ENCODE results near the gene INSL6. TPM values are rescaled to one million over a fixed set of nuclear protein-coding genes. Genes with fewer than 3 reads are reported as not detected.

INSL6 gene
- total RNA-seq, 1 experiment from 2014 or later = not detected

DNA sequence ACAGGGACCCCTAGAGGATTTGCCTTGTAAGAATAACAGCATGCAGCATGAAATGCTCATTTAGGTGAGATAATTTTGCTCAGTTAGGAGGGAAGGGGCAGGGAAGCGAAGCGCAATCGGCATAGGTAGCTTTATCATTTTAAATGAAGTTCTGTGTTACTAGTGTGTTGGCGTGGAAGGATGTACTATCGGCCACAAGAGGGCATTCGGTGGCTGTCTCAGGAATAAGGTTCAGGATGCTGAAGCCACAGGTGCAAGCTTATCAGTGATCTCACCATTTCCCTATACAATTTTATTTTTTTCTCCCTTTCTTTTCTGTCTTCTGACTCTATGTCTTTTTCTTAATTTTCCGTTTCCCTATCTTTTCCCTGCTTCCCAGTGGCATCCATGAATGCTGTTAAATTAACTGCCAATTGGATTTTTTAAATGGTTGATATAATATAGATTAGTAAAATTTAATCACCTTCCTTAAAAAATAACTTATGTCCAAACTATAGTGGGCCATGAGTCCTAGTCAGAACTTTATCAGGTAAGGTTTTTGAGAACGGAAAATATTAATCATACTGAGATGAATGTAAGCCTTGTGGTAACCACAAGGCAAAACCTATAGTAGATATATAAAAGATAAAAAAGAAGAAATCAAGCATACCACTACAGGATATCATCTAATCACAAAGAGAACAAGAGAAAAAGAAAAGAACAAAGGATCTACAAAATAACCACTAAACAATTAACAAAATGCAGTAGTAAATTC lies 1.2 kb upstream of the INSL6 start:
- ChIA-PET CTCF (interaction anchor here (0.6 to 2.2 kb wide), 41 partner anchors 9 to 465 kb away, joined by 3 to 29 read pairs (median 4); partner anchors contain the start of genes CD274 and PLGRKT), POLR2A (no interaction called here)
- DNase-seq (ENCODE audit: low spot score) (peak; percentile 56), ATAC-seq (peak; percentile 88)
- no peak overlapping the region for H3K27ac Mint-ChIP-seq
- H3K27me3 Mint-ChIP-seq (ENCODE audit: low read depth) = no peaks in the 10 kb centered on the region; the same call in 1 of the 2 replicates
- TF ChIP-seq, protein P1, sequence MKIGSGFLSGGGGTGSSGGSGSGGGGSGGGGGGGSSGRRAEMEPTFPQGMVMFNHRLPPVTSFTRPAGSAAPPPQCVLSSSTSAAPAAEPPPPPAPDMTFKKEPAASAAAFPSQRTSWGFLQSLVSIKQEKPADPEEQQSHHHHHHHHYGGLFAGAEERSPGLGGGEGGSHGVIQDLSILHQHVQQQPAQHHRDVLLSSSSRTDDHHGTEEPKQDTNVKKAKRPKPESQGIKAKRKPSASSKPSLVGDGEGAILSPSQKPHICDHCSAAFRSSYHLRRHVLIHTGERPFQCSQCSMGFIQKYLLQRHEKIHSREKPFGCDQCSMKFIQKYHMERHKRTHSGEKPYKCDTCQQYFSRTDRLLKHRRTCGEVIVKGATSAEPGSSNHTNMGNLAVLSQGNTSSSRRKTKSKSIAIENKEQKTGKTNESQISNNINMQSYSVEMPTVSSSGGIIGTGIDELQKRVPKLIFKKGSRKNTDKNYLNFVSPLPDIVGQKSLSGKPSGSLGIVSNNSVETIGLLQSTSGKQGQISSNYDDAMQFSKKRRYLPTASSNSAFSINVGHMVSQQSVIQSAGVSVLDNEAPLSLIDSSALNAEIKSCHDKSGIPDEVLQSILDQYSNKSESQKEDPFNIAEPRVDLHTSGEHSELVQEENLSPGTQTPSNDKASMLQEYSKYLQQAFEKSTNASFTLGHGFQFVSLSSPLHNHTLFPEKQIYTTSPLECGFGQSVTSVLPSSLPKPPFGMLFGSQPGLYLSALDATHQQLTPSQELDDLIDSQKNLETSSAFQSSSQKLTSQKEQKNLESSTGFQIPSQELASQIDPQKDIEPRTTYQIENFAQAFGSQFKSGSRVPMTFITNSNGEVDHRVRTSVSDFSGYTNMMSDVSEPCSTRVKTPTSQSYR (CRISPR knock-in tag; IDR thresholded peaks at IDR 0.05) = no peak
- TF ChIP-seq, protein P2, sequence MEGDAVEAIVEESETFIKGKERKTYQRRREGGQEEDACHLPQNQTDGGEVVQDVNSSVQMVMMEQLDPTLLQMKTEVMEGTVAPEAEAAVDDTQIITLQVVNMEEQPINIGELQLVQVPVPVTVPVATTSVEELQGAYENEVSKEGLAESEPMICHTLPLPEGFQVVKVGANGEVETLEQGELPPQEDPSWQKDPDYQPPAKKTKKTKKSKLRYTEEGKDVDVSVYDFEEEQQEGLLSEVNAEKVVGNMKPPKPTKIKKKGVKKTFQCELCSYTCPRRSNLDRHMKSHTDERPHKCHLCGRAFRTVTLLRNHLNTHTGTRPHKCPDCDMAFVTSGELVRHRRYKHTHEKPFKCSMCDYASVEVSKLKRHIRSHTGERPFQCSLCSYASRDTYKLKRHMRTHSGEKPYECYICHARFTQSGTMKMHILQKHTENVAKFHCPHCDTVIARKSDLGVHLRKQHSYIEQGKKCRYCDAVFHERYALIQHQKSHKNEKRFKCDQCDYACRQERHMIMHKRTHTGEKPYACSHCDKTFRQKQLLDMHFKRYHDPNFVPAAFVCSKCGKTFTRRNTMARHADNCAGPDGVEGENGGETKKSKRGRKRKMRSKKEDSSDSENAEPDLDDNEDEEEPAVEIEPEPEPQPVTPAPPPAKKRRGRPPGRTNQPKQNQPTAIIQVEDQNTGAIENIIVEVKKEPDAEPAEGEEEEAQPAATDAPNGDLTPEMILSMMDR (IDR thresholded peaks at IDR 0.05) = peak; percentile 63
- H3K4me1 Mint-ChIP-seq = peaks cover 11% of the 10 kb centered on the region
- H3K36me3 Mint-ChIP-seq = no peaks in the 10 kb centered on the region
- H3K4me3 Mint-ChIP-seq = no peak overlapping the region
- H3K9me3 Mint-ChIP-seq = no peaks in the 10 kb centered on the region

DNA sequence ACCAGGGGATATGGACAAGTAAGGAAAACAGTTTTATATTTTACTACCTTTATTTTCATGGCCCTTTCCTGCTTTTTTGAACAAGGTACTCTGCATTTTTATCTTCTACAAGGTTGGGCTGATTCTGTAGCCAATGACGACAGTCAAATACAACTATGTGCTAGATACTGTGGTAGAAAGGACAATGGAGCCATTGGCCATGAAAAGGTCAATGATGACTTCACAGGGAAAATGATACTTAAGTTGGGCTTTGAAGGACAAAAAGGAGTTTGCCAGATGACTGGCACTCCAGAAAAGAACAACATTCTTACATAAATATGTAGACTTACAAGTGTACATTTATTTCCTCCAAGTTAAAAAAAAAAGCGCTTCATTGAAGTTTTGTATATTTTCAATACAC lies 663 bp downstream of the INSL6 start:
- CTCF ChIA-PET = interaction anchor here (2.1 to 2.2 kb wide), 2 partner anchors 266 to 416 kb away, joined by 14 to 29 read pairs; partner anchors contain the start of gene CD274
- H3K36me3 Mint-ChIP-seq = peaks cover 8% of the 10 kb centered on the region
- no peak for TF ChIP-seq GTF2I (CRISPR knock-in tag; conservative IDR thresholded peaks at IDR 0.05)
- TF ChIP-seq, protein P3, sequence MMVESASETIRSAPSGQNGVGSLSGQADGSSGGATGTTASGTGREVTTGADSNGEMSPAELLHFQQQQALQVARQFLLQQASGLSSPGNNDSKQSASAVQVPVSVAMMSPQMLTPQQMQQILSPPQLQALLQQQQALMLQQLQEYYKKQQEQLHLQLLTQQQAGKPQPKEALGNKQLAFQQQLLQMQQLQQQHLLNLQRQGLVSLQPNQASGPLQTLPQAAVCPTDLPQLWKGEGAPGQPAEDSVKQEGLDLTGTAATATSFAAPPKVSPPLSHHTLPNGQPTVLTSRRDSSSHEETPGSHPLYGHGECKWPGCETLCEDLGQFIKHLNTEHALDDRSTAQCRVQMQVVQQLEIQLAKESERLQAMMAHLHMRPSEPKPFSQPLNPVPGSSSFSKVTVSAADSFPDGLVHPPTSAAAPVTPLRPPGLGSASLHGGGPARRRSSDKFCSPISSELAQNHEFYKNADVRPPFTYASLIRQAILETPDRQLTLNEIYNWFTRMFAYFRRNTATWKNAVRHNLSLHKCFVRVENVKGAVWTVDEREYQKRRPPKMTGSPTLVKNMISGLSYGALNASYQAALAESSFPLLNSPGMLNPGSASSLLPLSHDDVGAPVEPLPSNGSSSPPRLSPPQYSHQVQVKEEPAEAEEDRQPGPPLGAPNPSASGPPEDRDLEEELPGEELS (CRISPR knock-in tag; IDR thresholded peaks at IDR 0.05) = no peak
- TF ChIP-seq, protein P2 (IDR thresholded peaks at IDR 0.05) = no peak
- no peak for TF ChIP-seq KAT7 (CRISPR knock-in tag; IDR thresholded peaks at IDR 0.05; ENCODE audit: borderline replicate concordance)
- TF ChIP-seq CREB1 (CRISPR knock-in tag; IDR thresholded peaks at IDR 0.05) = no peak
- TF ChIP-seq ZNF423 (CRISPR knock-in tag; IDR thresholded peaks at IDR 0.05) = no peak
- TF ChIP-seq, protein P4, sequence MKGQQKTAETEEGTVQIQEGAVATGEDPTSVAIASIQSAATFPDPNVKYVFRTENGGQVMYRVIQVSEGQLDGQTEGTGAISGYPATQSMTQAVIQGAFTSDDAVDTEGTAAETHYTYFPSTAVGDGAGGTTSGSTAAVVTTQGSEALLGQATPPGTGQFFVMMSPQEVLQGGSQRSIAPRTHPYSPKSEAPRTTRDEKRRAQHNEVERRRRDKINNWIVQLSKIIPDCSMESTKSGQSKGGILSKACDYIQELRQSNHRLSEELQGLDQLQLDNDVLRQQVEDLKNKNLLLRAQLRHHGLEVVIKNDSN (CRISPR knock-in tag; IDR thresholded peaks at IDR 0.05) = no peak
- TF ChIP-seq MXD4 (CRISPR knock-in tag; IDR thresholded peaks at IDR 0.05; ENCODE audit: borderline replicate concordance) = no peak
- TF ChIP-seq, protein P5, sequence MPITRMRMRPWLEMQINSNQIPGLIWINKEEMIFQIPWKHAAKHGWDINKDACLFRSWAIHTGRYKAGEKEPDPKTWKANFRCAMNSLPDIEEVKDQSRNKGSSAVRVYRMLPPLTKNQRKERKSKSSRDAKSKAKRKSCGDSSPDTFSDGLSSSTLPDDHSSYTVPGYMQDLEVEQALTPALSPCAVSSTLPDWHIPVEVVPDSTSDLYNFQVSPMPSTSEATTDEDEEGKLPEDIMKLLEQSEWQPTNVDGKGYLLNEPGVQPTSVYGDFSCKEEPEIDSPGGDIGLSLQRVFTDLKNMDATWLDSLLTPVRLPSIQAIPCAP (CRISPR knock-in tag; IDR thresholded peaks at IDR 0.05) = no peak
- no peak for TF ChIP-seq ZNF671 (CRISPR knock-in tag; IDR thresholded peaks at IDR 0.05)
- TF ChIP-seq ZBTB21 (CRISPR knock-in tag; IDR thresholded peaks at IDR 0.05; ENCODE audit: borderline replicate concordance) = no peak
- TF ChIP-seq, protein P6, sequence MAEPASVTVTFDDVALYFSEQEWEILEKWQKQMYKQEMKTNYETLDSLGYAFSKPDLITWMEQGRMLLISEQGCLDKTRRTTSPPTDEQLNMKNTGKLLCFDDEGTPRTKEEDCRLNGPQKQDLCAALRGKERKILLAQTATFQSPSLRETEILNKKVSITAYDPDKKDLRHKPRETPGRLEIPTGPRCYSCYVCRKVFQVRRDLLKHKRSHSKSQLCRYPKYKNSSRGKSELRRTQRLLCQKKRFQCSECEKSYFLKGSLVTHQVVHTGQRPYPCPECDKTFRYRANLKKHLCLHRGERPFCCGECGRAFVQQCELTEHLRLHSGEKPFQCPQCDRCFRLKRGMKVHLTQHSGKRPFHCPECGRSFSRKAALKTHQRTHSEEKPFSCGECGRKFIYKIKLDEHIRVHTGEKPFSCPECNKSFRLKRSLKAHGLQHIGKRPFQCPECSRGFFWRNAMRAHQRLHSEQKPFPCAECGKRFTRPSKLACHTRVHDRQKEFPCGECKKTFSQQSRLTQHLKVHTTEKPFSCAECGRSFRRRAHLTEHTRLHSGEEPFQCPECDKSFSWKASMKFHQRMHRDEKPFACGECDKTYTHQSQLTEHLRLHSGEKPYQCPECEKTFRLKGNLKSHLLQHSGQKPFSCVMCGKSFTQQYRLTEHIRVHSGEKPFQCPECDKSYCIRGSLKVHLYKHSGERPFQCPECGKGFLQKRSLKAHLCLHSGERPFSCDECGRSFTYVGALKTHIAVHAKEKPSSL (CRISPR knock-in tag; conservative IDR thresholded peaks at IDR 0.05) = no peak
- TF ChIP-seq JAZF1 (CRISPR knock-in tag; IDR thresholded peaks at IDR 0.05) = no peak
- no peak for TF ChIP-seq ZNF121 (CRISPR knock-in tag; IDR thresholded peaks at IDR 0.05)
- TF ChIP-seq NFYB (CRISPR knock-in tag; conservative IDR thresholded peaks at IDR 0.05; ENCODE audit: low read depth) = no peak
- TF ChIP-seq, protein P7, sequence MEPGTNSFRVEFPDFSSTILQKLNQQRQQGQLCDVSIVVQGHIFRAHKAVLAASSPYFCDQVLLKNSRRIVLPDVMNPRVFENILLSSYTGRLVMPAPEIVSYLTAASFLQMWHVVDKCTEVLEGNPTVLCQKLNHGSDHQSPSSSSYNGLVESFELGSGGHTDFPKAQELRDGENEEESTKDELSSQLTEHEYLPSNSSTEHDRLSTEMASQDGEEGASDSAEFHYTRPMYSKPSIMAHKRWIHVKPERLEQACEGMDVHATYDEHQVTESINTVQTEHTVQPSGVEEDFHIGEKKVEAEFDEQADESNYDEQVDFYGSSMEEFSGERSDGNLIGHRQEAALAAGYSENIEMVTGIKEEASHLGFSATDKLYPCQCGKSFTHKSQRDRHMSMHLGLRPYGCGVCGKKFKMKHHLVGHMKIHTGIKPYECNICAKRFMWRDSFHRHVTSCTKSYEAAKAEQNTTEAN (CRISPR knock-in tag; IDR thresholded peaks at IDR 0.05) = no peak
- TF ChIP-seq, protein P8, sequence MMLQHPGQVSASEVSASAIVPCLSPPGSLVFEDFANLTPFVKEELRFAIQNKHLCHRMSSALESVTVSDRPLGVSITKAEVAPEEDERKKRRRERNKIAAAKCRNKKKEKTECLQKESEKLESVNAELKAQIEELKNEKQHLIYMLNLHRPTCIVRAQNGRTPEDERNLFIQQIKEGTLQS (CRISPR knock-in tag; conservative IDR thresholded peaks at IDR 0.05) = no peak

More for the DNA sequence above, 663 bp downstream of the INSL6 start:
- ATAC-seq (no peak), DNase-seq (ENCODE audit: low spot score) (no peak)
- Mint-ChIP-seq H3K27me3 (ENCODE audit: low read depth) (peaks cover under 1% of the 10 kb centered on the region; the same call in 1 of the 2 replicates), H3K9me3 (peaks cover 17% of the 10 kb centered on the region), H3K4me3 (no peak overlapping the region), H3K27ac (no peak overlapping the region), H3K4me1 (peaks cover 11% of the 10 kb centered on the region)
- POLR2A ChIA-PET = no interaction called here

Measured in WTC11 (cell line).